ENCODE results near the gene NINJ2.

NINJ2 gene

GRCh38 chr12:612293-612692 is 51.0 kb downstream of the NINJ2 start:
- DNase-seq: no peak

GRCh38 chr12:611721-612120 is 51.5 kb downstream of the NINJ2 start:
- no peak for DNase-seq

DNA sequence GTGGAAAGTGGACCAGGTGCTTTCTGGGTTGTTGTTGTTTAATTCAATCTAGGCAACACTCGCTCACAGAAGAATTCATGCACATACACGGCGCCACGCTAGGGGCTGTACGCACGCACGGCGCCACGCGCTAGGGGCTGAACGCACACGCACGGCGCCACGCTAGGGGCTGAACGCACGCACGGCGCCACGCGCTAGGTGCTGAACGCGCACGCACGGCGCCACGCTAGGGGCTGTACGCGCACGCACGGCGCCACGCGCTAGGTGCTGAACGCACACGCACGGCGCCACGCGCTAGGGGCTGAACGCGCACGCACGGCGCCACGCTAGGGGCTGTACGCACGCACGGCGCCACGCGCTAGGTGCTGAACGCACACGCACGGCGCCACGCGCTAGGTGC is 54.3 kb downstream of the NINJ2 start:
- no peak for DNase-seq

DNA sequence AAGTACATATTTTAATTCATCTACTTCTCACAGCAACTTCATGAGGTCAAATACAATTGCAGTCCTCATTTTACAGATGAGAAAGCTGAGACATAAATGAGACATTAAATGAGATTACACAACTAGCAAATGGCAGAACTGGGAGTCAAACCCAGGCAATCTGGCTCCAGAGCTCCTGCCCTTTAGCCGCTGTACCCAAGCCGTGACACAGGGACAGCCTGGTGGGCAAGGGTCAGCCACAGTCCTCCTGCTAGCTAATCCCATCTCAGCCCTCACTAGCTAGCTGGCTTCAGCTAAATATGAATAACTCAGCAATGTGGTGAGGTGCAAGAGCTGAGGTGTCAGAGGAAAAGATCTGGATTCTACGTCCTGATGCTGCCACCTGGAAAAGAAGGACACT is 54.8 kb downstream of the NINJ2 start:
- DNase-seq: no peak

DNA sequence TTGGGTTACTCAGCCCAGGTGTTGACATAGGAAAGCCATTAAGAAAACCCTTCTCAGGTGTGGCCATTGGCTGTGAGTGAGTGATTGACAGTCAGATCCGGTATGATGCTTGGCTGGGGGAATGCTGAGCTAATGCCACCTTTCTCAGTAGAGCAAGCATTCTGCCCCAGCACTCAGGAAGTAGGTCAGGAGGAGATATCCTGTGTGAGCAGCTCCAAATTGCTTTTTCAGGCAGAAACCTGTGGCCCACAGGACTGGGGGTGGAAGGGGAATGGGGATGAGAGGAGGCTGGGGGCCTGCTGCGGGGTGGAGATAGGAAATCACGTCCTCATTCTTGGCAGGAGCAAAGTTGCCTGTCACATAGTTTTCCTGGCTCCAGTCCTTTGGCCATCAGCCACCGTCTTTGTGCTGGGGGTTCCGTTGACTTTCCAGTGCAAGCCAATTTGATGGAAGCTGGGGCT is 55.7 kb downstream of the NINJ2 start:
- no peak for DNase-seq

DNA sequence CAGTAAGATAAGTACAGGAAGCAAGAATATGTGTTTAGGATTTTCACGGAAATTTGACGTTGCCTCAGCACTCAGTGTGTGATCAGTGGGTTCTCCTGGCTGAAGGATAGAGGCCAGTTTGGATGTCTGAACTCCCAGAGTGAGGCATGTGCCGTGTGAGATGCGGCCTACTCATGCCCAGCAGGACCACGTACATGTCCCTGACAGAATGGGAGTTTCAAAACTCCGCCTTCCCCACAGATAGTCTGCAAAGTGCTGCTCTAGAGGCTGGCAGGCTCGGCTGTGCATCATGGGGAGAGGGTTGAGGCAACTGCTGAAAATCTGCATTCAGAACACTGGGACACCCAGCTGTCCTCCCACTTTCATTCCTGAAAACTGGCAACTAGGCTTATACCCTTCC is 58.3 kb downstream of the NINJ2 start:
- no peak for DNase-seq

DNA sequence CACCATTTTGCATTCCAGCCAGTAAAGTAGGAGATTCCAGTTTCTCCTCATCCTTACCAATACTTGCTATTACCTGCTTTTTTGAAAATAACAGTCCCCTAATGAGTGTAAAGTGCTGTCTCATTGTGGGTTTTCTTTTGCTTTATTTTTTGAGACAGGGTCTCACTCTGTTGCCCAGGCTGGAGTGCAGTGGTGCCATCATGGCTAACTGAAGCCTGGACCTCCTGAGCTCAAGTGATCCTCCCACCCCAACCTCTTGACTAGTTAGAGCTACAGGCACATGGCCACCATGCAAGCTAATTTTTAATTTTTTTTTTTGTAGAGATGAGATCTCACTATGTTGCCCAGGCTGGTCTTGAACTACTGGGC is 60.6 kb downstream of the NINJ2 start:
- no peak for DNase-seq

GRCh38 chr12:601976-602699 is 61.1 kb downstream of the NINJ2 start:
- no peak for DNase-seq

DNA sequence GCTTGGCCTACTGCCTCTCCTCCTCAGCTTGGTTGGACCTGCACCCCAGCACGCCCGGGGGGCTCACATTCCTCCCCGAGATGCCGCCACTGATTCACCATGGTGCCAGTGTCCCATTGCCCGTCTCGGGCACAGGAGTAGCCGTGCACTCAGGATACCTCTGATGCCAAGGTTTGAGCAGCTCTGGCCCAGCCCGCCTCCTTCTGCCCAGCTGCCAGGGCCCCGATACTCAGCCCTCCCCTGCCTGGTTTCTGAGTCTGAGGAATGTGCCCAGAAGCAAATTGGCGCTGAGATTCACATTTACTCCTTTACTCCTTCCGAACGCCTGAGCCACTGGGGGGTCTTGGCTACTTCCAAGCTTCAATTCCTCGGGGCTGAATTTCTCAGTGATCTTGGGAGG is 63.5 kb downstream of the NINJ2 start:
- DNase-seq: no peak

- DNase-seq: no peak
Observed at GRCh38 chr12:597926-598568, 65.2 kb downstream of the NINJ2 start.

- no peak for DNase-seq
Observed at GRCh38 chr12:593396-594270, 69.6 kb downstream of the NINJ2 start.

- DNase-seq: no peak
Observed at GRCh38 chr12:592024-592505, 71.2 kb downstream of the NINJ2 start.

DNA sequence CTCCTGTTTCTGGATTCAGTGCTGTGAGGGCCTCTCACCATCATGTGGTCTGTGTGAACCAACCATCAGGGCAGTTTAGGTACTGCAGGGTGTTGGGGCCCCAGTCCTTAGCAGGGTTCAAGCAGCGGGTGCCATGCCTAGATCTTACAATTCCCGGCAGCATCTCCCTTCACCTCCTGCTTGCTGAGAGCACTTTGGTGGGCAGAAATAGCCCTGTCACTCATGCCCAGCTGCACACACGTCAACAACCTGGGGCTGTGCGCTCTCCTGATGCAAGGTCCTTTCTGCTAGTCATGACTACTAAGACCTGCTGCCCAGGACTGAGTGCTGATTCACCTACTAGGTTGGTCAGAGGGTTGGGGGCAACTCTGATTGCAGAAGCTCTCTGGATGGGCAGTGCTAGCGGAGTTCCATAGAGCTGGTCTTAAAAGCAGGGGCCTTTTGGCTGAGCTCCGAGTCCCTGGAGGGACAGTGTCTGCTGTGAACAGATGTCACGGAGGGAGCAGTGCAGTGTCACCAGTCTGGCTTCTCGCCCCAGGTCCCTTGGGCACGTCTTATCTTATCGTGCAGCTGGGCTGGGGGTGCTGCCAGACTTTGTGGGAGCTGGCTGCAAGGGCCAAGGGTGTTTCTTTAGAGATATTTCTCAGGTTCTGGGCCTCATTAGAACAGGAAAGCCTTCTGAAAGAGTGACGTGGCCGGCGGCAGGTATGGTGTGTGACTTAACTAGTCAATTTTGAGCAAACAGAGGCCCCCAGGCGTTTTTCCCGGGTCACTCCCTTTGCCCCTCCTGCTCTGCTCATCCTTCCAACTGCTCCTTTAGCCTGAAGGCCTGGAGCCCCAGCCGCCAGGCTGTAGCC is 71.8 kb downstream of the NINJ2 start:
- DNase-seq: no peak

DNA sequence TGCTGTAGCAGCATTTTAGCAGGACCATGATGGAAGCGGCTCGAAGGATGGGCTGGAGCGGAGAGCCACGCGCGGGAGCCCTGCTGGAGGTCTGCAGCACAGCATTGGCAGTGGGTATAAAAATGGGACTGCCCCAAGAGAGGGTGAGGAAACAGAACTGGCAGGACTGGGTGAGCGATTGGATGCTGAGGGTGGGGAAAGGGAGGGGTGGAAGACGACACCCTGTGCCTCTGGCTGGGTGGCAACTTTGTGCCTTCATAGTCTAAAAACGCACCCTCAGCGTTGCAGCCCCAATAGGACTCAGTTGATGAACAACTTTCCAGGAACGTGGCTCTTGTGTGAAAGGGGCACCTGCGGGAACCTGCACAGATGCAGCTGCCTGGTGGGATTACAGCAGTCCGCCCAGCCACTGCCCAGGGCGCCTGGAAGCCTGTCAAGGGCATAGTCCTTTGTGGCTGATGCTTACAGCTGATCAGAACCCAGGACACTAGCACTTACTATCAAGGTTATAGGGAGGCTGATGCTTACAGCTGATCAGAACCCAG is 73.0 kb downstream of the NINJ2 start:
- no peak for DNase-seq

- DNase-seq: no peak
Observed at GRCh38 chr12:588646-589045, 74.6 kb downstream of the NINJ2 start.

DNA sequence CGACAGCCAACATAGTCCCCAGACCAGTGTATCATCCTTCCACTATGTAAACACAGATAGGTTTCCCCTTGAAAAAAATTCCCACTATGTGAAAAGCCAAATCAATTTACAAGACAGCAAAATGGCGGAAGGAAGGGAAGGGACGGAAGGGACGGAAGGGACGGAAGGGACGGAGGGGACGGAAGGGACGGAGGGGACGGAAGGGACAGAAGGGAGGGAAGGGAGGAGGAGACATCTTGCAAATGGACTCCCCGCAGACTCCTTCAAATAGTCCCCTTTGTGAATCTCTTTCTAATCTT is 75.3 kb downstream of the NINJ2 start:
- no peak for DNase-seq

- DNase-seq: no peak
Observed at GRCh38 chr12:587132-588023, 75.9 kb downstream of the NINJ2 start.

- DNase-seq: no peak
Observed at GRCh38 chr12:586318-587071, 76.8 kb downstream of the NINJ2 start.

GRCh38 chr12:585062-586061 is 77.9 kb downstream of the NINJ2 start:
- DNase-seq: no peak

Data from CD4-positive, alpha-beta T cell treated with Interleukin-10 for 1 hour (primary cell).